Epithelial cell of esophagus (primary cell): ENCODE results near the gene WDR35.

ENCODE experiments used
- DNase-seq: peaks from one replicate; pipeline ENCODE4 v3.0.0; 2010; ENCODE audit warnings: low read depth
- H3K4me3 ChIP-seq: 2 replicates; pipeline ENCODE4 v1.5.1; 2011; ENCODE audit warnings: mild to moderate bottlenecking, low read length, control low read depth
- CTCF ChIP-seq: IDR thresholded peaks from 2 replicates; pipeline ENCODE4 v1.5.1; 2011; ENCODE audit warnings: low read depth, mild to moderate bottlenecking, low read length, control low read depth, inconsistent platforms; ENCODE audit not compliant: insufficient read depth; ENCODE audit errors: missing control alignments

Gene WDR35

GRCh38 chr2:20019747-20020146, 29.8 kb upstream of the WDR35 start:
- TF ChIP-seq CTCF: no peak
- DNase-seq: no peak
- no peak overlapping the region for H3K4me3 ChIP-seq

GRCh38 chr2:20018601-20019152, 28.8 kb upstream of the WDR35 start:
- DNase-seq: no peak
- TF ChIP-seq CTCF: no peak

GRCh38 chr2:20016346-20016745, 26.4 kb upstream of the WDR35 start:
- no peak overlapping the region for H3K4me3 ChIP-seq
- DNase-seq: no peak
- TF ChIP-seq CTCF: peak; percentile 17

More at GRCh38 chr2:20018601-20019152, 28.8 kb upstream of the WDR35 start:
- H3K4me3 ChIP-seq: no peak overlapping the region

- peak; percentile 64 for DNase-seq
- TF ChIP-seq CTCF: peak; percentile 48
- H3K4me3 ChIP-seq: no peak overlapping the region
Observed at GRCh38 chr2:20015482-20016083, 25.7 kb upstream of the WDR35 start.

GRCh38 chr2:20013126-20013849, 23.4 kb upstream of the WDR35 start:
- TF ChIP-seq CTCF: no peak
- DNase-seq: no peak
- H3K4me3 ChIP-seq: no peak overlapping the region

GRCh38 chr2:20012282-20013125, 22.6 kb upstream of the WDR35 start, which contains the start of gene MATN3:
Gene MATN3, minus strand, starts transcription at chr2:20012668. Its CDS starts 37 bp downstream, at chr2:20012631.
- peak within 1 kb of the TSS; percentile 31 for H3K4me3 ChIP-seq
- peak; percentile 27 for DNase-seq
- no peak for TF ChIP-seq CTCF
